Panc1 (cell line): ENCODE data around the gene ADD2. TPM values are rescaled to one million over a fixed set of nuclear protein-coding genes. Genes with fewer than 3 reads are reported as not detected.
"Not testable (repeated sequence)": the region's sequence is repeated elsewhere in the genome, so short reads cannot be mapped to it uniquely, and the experiment has no call there.

Experiments used
- ATAC-seq: fragments of 200-7000 bp; cut with Tn5 transposase; 2 replicates; pipeline ENCODE4 v1.9.1; 2020; ENCODE audit warnings: mild to moderate bottlenecking, moderate library complexity
- BruUV-seq: library from RNA; stranded (reverse); fragments of 400-500 nt; replicated peaks from 2 replicates; lab custom pipeline; 2021; lab: Mats Ljungman, UMichigan
- CTCF ChIA-PET: fragments of 300-600 bp; sonication (Branson Sonifier 250); formaldehyde crosslinking; loops from one replicate; lab custom pipeline; 2022; ENCODE audit warnings: antibody characterized with exemption; lab: Charles Lee
- POLR2A ChIA-PET: fragments of 300-600 bp; sonication (Branson Sonifier 250); formaldehyde crosslinking; loops from one replicate; lab custom pipeline; 2022; ENCODE audit warnings: antibody characterized with exemption; lab: Charles Lee
- DNase-seq: peaks from one replicate; pipeline ENCODE4 v3.0.0-alpha.2; 2010; ENCODE audit warnings: low read depth, low spot score
- H3K27ac ChIP-seq: 2 replicates; pipeline ENCODE4 v1.5.1; 2011; ENCODE audit warnings: mild to moderate bottlenecking, low read length, inconsistent platforms
- H3K27me3 ChIP-seq: fragments of 200-500 bp; sonication (Bioruptor generic); 2 replicates; pipeline ENCODE4 v1.6.0; 2014; ENCODE audit warnings: low read length, inconsistent platforms; ENCODE audit not compliant: control insufficient read depth, insufficient read depth
- H3K36me3 ChIP-seq: fragments of 200-500 bp; sonication (Bioruptor generic); 2 replicates; pipeline ENCODE4 v1.5.1; 2014; ENCODE audit warnings: inconsistent platforms, mild to moderate bottlenecking, low read length, moderate library complexity; ENCODE audit not compliant: control insufficient read depth, insufficient read depth
- H3K4me1 ChIP-seq: 2 replicates; pipeline ENCODE4 v1.5.1; 2011; ENCODE audit warnings: inconsistent platforms, mild to moderate bottlenecking, low read length, moderate library complexity; ENCODE audit not compliant: control insufficient read depth, insufficient read depth
- H3K4me3 ChIP-seq, 2 experiments: 2 replicates each; pipeline ENCODE4 v1.5.1; 2011 to 2012; ENCODE audit warnings: low read depth in 2 of 2, low read length in 2 of 2, mild to moderate bottlenecking in 2 of 2, inconsistent platforms in 1 of 2, moderate library complexity in 1 of 2
- H3K9me3 ChIP-seq: fragments of 200-500 bp; sonication (Bioruptor generic); 2 replicates; pipeline ENCODE4 v1.5.1; 2014; ENCODE audit warnings: low read depth, mild to moderate bottlenecking, inconsistent platforms, low read length, moderate library complexity; ENCODE audit not compliant: control insufficient read depth, insufficient read depth
- CTCF ChIP-seq: fragments of 450-650 bp; IDR thresholded peaks from 2 replicates; pipeline ENCODE4 v1.5.1; 2017; ENCODE audit warnings: mild to moderate bottlenecking
- POLR2AphosphoS5 ChIP-seq: IDR thresholded peaks from 2 replicates; pipeline ENCODE4 v1.6.1; 2012; ENCODE audit warnings: mild to moderate bottlenecking, low read depth, low read length, moderate library complexity
- REST ChIP-seq, 2 experiments: IDR thresholded peaks; 2 replicates each; pipeline ENCODE4 v1.6.1; 2011 to 2012; ENCODE audit warnings: low read depth in 2 of 2, control low read depth in 1 of 2, low read length in 1 of 2, mild to moderate bottlenecking in 1 of 2, moderate library complexity in 1 of 2; ENCODE audit not compliant: insufficient read depth in 1 of 2
- SIN3A ChIP-seq: IDR thresholded peaks from 2 replicates; pipeline ENCODE4 v1.6.1; 2012; ENCODE audit warnings: low read depth, mild to moderate bottlenecking, low read length, moderate library complexity, borderline replicate concordance; ENCODE audit not compliant: insufficient read depth
- TCF7L2 ChIP-seq: IDR thresholded peaks from 2 replicates; pipeline ENCODE4 v1.6.1; 2011; ENCODE audit warnings: mild to moderate bottlenecking, low read depth, low read length, inconsistent platforms
- in situ Hi-C: cut with HindIII; loops from 2 replicates; pipeline ENCODE4 v1.10.0; 2016; ENCODE audit warnings: low sequenced_read_pairs, low pct_unique_long_range_greater_than_20kb
- intact Hi-C: fragments of 100-400 bp; cut with micrococcal nuclease; formaldehyde crosslinking; loops from one replicate; pipeline ENCODE4 v1.10.0; 2022; ENCODE audit not compliant: unreplicated experiment
- total RNA-seq: library from RNA; stranded (reverse); gene quantifications from one replicate; pipeline ENCODE4 v1.2.1, GENCODE V29; 2021; ENCODE audit not compliant: unreplicated experiment

ADD2 gene
- total RNA-seq, 1 experiment from 2014 or later, result 0.26 TPM

GRCh38 chr2:70621536-70621935, 146.5 kb downstream of the ADD2 start:
- H3K4me3 ChIP-seq, ATAC-seq, POLR2A ChIA-PET, BruUV-seq, H3K9me3 ChIP-seq, H3K4me1 ChIP-seq, intact Hi-C loops, CTCF ChIA-PET, H3K27me3 ChIP-seq, H3K36me3 ChIP-seq, H3K27ac ChIP-seq, in situ Hi-C loops, DNase-seq: not testable (repeated sequence)

- no peaks in the 10 kb centered on the region for H3K9me3 ChIP-seq
- no peak for DNase-seq
- ATAC-seq, result no peak
- H3K27ac ChIP-seq, result no peak overlapping the region
- H3K27me3 ChIP-seq, result peaks cover 5% of the 10 kb centered on the region
- BruUV-seq, result no TSS peak
- TF ChIP-seq CTCF, result no peak
- no peak for TF ChIP-seq REST (IDR thresholded peaks at IDR 0.05; ENCODE audit: insufficient read depth in 1 of 2, low read depth in 2 of 2, low read length in 1 of 2)
- TF ChIP-seq POLR2AphosphoS5, result no peak
- no peak for TF ChIP-seq TCF7L2
- no peak for TF ChIP-seq SIN3A
- in situ Hi-C loops, result no loop called here
- CTCF ChIA-PET, result interaction anchor here (0.6 kb wide), 2 partner anchors 49 to 316 kb away, joined by 3 to 4 read pairs; no protein-coding TSS in a partner anchor
- no peak overlapping the region for H3K4me3 ChIP-seq
- POLR2A ChIA-PET, result no interaction called here
- no peaks in the 10 kb centered on the region for H3K4me1 ChIP-seq
- H3K36me3 ChIP-seq, result no peaks in the 10 kb centered on the region
- intact Hi-C loops, result no loop called here
These were observed 148.0 kb downstream of the ADD2 start for GRCh38 chr2:70620020-70620419.

- H3K36me3 ChIP-seq, result no peaks in the 10 kb centered on the region
- H3K4me1 ChIP-seq, result no peaks in the 10 kb centered on the region
- ATAC-seq (no peak), DNase-seq (no peak)
- H3K27me3 ChIP-seq, result peaks cover 5% of the 10 kb centered on the region
- CTCF ChIA-PET, result interaction anchor here (0.6 kb wide), 1 partner anchor 48 kb away, joined by 4 read pairs; no protein-coding TSS in a partner anchor
- POLR2A ChIA-PET, result no interaction called here
- no peak overlapping the region for H3K27ac ChIP-seq
- in situ Hi-C loops, result no loop called here
- H3K9me3 ChIP-seq, result no peaks in the 10 kb centered on the region
- TF ChIP-seq SIN3A (no peak), CTCF (no peak), POLR2AphosphoS5 (no peak), TCF7L2 (no peak), REST (IDR thresholded peaks at IDR 0.05; ENCODE audit: insufficient read depth in 1 of 2, low read depth in 2 of 2, low read length in 1 of 2) (no peak)
- intact Hi-C loops, result loop anchor here (10.0 kb wide), 1 partner anchor 314 kb away; the partner anchor contains the start of gene FAM136A
- H3K4me3 ChIP-seq, result no peak overlapping the region
- no TSS peak for BruUV-seq
These were observed 148.8 kb downstream of the ADD2 start for GRCh38 chr2:70619167-70619566.
